Mesendoderm (in vitro differentiated cells): ENCODE data around the gene JAM3.
A peak's percentile ranks its signal among the peaks of the same experiment; 100 is the strongest.

ENCODE experiments used
- DNase-seq: peaks from one replicate; pipeline ENCODE4 v3.0.0; 2013
- H2AK5ac ChIP-seq: 2 replicates; pipeline ENCODE4 v1.6.1; 2013; ENCODE audit warnings: low read length, inconsistent platforms
- H2BK120ac ChIP-seq: 2 replicates; pipeline ENCODE4 v1.6.1; 2013; ENCODE audit warnings: low read depth, mild to moderate bottlenecking, low read length, moderate library complexity, mixed read lengths
- H2BK15ac ChIP-seq: replicated peaks from 2 replicates; pipeline ENCODE4 v1.6.1; 2013; ENCODE audit warnings: low read depth, mild to moderate bottlenecking, moderate library complexity
- H2BK5ac ChIP-seq: 2 replicates; pipeline ENCODE4 v1.6.1; 2013; ENCODE audit warnings: low read length, inconsistent platforms
- H3K18ac ChIP-seq: 2 replicates; pipeline ENCODE4 v1.6.1; 2013; ENCODE audit warnings: mild to moderate bottlenecking, low read length, mixed read lengths
- H3K23ac ChIP-seq: one replicate; pipeline ENCODE4 v1.6.1; 2013; ENCODE audit warnings: low read length
- H3K27ac ChIP-seq: 2 replicates; pipeline ENCODE4 v1.5.1; 2013; ENCODE audit warnings: low read depth, mild to moderate bottlenecking, inconsistent platforms, low read length, moderate library complexity
- H3K27me3 ChIP-seq: 2 replicates; pipeline ENCODE4 v1.6.1; 2013; ENCODE audit warnings: low read length, control low read depth, mild to moderate bottlenecking, inconsistent platforms; ENCODE audit not compliant: insufficient read depth, poor library complexity
- H3K36me3 ChIP-seq: 2 replicates; pipeline ENCODE4 v1.6.1; 2013; ENCODE audit warnings: low read length, inconsistent platforms; ENCODE audit not compliant: control insufficient read depth, insufficient read depth
- H3K4ac ChIP-seq: one replicate; pipeline ENCODE4 v1.6.1; 2013; ENCODE audit warnings: low read depth, mild to moderate bottlenecking, low read length, moderate library complexity
- H3K4me1 ChIP-seq: 2 replicates; pipeline ENCODE4 v1.6.1; 2013; ENCODE audit warnings: low read depth, low read length, inconsistent platforms; ENCODE audit not compliant: control insufficient read depth
- H3K4me2 ChIP-seq: 2 replicates; pipeline ENCODE4 v1.6.1; 2013; ENCODE audit warnings: low read length
- H3K4me3 ChIP-seq: 2 replicates; pipeline ENCODE4 v1.5.1; 2013; ENCODE audit warnings: mild to moderate bottlenecking, low read length
- H3K56ac ChIP-seq: one replicate; pipeline ENCODE4 v1.6.1; 2013; ENCODE audit warnings: low read length
- H3K79me1 ChIP-seq: 2 replicates; pipeline ENCODE4 v1.6.1; 2013; ENCODE audit warnings: low read length, inconsistent platforms
- H3K79me2 ChIP-seq: 2 replicates; pipeline ENCODE4 v1.6.1; 2013; ENCODE audit warnings: mild to moderate bottlenecking, low read length; ENCODE audit not compliant: control insufficient read depth, insufficient read depth
- H3K9ac ChIP-seq: 2 replicates; pipeline ENCODE4 v1.6.1; 2013; ENCODE audit warnings: low read length, inconsistent platforms
- H4K5ac ChIP-seq: one replicate; pipeline ENCODE4 v1.6.1; 2013; ENCODE audit warnings: low read length
- H4K8ac ChIP-seq: one replicate; pipeline ENCODE4 v1.6.1; 2013; ENCODE audit warnings: low read depth, mild to moderate bottlenecking, control low read depth, low read length, moderate library complexity
- WGBS: extraction: QIAGEN DNeasy Blood & Tissue Kit; methylation state at CpG from one replicate; pipeline ENCODE4 v1.1.7; 2013; ENCODE audit warnings: low lambda C conversion rate, missing lambda C conversion rate; ENCODE audit not compliant: insufficient coverage; ENCODE audit errors: extremely low coverage; 5-methylcytosine and 5-hydroxymethylcytosine counted together

Gene JAM3

DNA sequence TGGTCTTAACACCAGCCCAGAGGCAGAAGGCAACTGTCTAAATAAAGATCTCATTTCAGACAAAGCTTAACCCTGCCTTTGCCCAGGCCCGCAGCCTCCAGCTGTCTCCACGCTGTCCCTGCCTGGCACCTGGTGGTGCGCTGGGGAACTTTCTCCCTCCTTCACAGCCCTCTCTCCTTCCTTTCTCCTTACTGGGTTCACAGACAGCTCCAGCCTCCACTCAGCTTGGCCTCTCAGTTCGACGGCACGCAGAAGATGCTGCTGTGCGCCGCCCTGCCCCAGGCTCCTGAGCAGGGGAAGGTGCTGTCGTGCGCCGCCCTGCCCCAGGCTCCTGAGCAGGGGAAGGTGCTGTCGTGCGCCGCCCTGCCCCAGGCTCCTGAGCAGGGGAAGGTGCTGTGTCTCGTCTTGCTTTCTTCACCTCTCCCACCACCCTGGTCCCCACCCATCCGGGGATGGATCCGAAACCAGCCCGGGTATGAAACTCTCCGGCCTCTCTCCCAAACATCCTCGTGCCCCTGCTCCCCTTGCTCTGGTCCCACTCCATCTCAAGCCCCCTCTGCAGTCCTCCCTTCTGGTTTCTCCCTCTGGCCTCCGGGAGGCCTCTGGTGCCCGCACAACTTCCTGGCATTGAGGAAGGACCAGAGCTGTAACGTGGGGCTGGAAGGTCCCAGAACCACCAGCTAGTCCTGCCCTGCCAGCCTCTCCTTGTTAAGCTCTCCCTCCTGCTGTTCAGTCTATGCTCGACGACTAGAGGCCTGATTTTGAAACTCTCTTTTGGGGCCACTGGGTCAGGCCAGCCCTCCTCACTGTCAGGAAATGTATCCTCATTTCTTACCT is 22.9 kb upstream of the JAM3 start:
- Histone ChIP-seq H2BK5ac (no peak overlapping the region), H3K79me2 (no peaks in the 10 kb centered on the region), H4K8ac (no peak overlapping the region), H3K56ac (peak overlapping the region; percentile 32), H3K23ac (no peak overlapping the region), H2BK120ac (no peak overlapping the region), H3K36me3 (no peaks in the 10 kb centered on the region), H3K18ac (no peak overlapping the region), H3K4me3 (no peak overlapping the region), H3K79me1 (no peaks in the 10 kb centered on the region), H2AK5ac (no peak overlapping the region), H3K4me2 (no peak overlapping the region), H3K4me1 (peaks cover 8% of the 10 kb centered on the region), H3K27me3 (no peaks in the 10 kb centered on the region), H3K27ac (no peak overlapping the region), H3K9ac (no peak overlapping the region), H4K5ac (no peak overlapping the region), H2BK15ac (no peak overlapping the region), H3K4ac (no peak overlapping the region)
- no CpG with 5 or more reads among the region's 25 CpGs for WGBS
- peak; percentile 60 for DNase-seq

- Histone ChIP-seq H3K4me2 (no peak overlapping the region), H2AK5ac (no peak overlapping the region), H3K56ac (peak overlapping the region; percentile 57), H3K36me3 (no peaks in the 10 kb centered on the region), H3K9ac (no peak overlapping the region), H3K27me3 (no peaks in the 10 kb centered on the region), H3K18ac (no peak overlapping the region), H3K79me1 (no peaks in the 10 kb centered on the region), H4K5ac (no peak overlapping the region), H3K27ac (no peak overlapping the region), H2BK15ac (no peak overlapping the region), H3K23ac (no peak overlapping the region), H3K4me1 (peaks cover 8% of the 10 kb centered on the region), H3K79me2 (no peaks in the 10 kb centered on the region), H3K4ac (no peak overlapping the region), H4K8ac (no peak overlapping the region), H2BK5ac (no peak overlapping the region), H2BK120ac (no peak overlapping the region), H3K4me3 (no peak overlapping the region)
- DNase-seq: peak; percentile 53
- WGBS: no CpG with 5 or more reads among the region's 30 CpGs
Observed at GRCh38 chr11:134046681-134047449, 22.0 kb upstream of the JAM3 start.

DNA sequence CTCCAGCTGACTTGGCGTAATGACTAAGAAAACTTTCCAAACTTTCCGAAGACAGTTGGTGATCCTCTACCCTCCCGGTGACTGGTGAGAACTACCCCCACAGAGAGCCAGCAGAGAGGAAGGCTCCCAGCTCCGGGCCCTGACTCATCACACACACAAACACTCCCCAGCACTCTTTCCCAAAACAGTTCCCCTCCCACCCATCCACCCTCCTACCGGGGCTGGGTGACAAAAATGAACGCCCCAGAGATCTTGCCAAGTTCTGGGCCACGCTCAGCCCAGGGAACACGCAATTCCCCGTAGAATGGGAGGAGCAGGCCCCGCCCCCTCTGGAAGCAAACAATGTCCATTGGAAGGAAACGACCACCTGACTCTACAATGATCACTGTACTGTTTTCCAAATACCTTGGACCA is 21.3 kb upstream of the JAM3 start:
- H3K4ac ChIP-seq: no peak overlapping the region
- peaks cover 8% of the 10 kb centered on the region for H3K4me1 ChIP-seq
- H2BK15ac ChIP-seq: no peak overlapping the region
- no peaks in the 10 kb centered on the region for H3K27me3 ChIP-seq
- H3K79me2 ChIP-seq: no peaks in the 10 kb centered on the region
- no peak overlapping the region for H3K9ac ChIP-seq
- no peak overlapping the region for H3K18ac ChIP-seq
- no peak overlapping the region for H2BK120ac ChIP-seq
- no peak overlapping the region for H4K5ac ChIP-seq
- no peak overlapping the region for H2BK5ac ChIP-seq
- peak overlapping the region; percentile 57 for H3K56ac ChIP-seq
- no peaks in the 10 kb centered on the region for H3K79me1 ChIP-seq
- DNase-seq: no peak
- H3K4me3 ChIP-seq: no peak overlapping the region
- H3K23ac ChIP-seq: no peak overlapping the region
- no peak overlapping the region for H3K27ac ChIP-seq
- no peak overlapping the region for H3K4me2 ChIP-seq
- no peak overlapping the region for H4K8ac ChIP-seq
- no peaks in the 10 kb centered on the region for H3K36me3 ChIP-seq
- H2AK5ac ChIP-seq: no peak overlapping the region
- no CpG with 5 or more reads among the region's 11 CpGs for WGBS

GRCh38 chr11:134048028-134048427 is 20.8 kb upstream of the JAM3 start:
- Histone ChIP-seq H2AK5ac (no peak overlapping the region), H2BK120ac (no peak overlapping the region), H2BK5ac (no peak overlapping the region), H3K27me3 (no peaks in the 10 kb centered on the region), H3K36me3 (no peaks in the 10 kb centered on the region), H3K18ac (no peak overlapping the region), H3K4me1 (peaks cover 8% of the 10 kb centered on the region), H3K4ac (no peak overlapping the region), H3K79me1 (no peaks in the 10 kb centered on the region), H4K5ac (no peak overlapping the region), H3K27ac (no peak overlapping the region), H3K4me2 (no peak overlapping the region), H2BK15ac (no peak overlapping the region), H3K79me2 (no peaks in the 10 kb centered on the region), H4K8ac (no peak overlapping the region), H3K4me3 (no peak overlapping the region), H3K9ac (no peak overlapping the region), H3K56ac (no peak overlapping the region), H3K23ac (no peak overlapping the region)
- no peak for DNase-seq
- no CpG with 5 or more reads among the region's 9 CpGs for WGBS

- H3K56ac ChIP-seq: no peak overlapping the region
- H3K4me3 ChIP-seq: no peak overlapping the region
- H3K27ac ChIP-seq: no peak overlapping the region
- no peaks in the 10 kb centered on the region for H3K27me3 ChIP-seq
- no peak overlapping the region for H3K4me2 ChIP-seq
- DNase-seq: peak; percentile 61
- no peaks in the 10 kb centered on the region for H3K36me3 ChIP-seq
- H2AK5ac ChIP-seq: no peak overlapping the region
- no peak overlapping the region for H2BK5ac ChIP-seq
- H3K79me2 ChIP-seq: no peaks in the 10 kb centered on the region
- H4K5ac ChIP-seq: no peak overlapping the region
- H3K9ac ChIP-seq: no peak overlapping the region
- H3K23ac ChIP-seq: no peak overlapping the region
- no peak overlapping the region for H2BK15ac ChIP-seq
- no peak overlapping the region for H3K18ac ChIP-seq
- no peak overlapping the region for H2BK120ac ChIP-seq
- no peak overlapping the region for H4K8ac ChIP-seq
- WGBS: no CpG with 5 or more reads among the region's 11 CpGs
- no peaks in the 10 kb centered on the region for H3K79me1 ChIP-seq
- peaks cover 8% of the 10 kb centered on the region for H3K4me1 ChIP-seq
- no peak overlapping the region for H3K4ac ChIP-seq
Observed at GRCh38 chr11:134049303-134049702, 19.6 kb upstream of the JAM3 start.
